Prostate gland (tissue), 2 donors: ENCODE measurements around the gene TMCC1. TPM values are rescaled to one million over a fixed set of nuclear protein-coding genes. Genes with fewer than 3 reads are reported as not detected.

Experiments used
- DNase-seq: peaks from one replicate; pipeline ENCODE4 v3.0.0-alpha.2; 2019; ENCODE audit warnings: low spot score
- H3K27ac ChIP-seq, 2 donors: fragments of 200-600 bp; sonication (generic); 2 replicates each; pipeline ENCODE4 v1.5.1; 2017 to 2019
- H3K27me3 ChIP-seq: fragments of 200-600 bp; sonication (generic); replicated peaks from 2 replicates; pipeline ENCODE4 v1.5.1; 2019; ENCODE audit not compliant: insufficient read depth
- H3K36me3 ChIP-seq, 2 donors: fragments of 200-600 bp; sonication (generic); 1 replicate in 1 of 2; 2 replicates in 1 of 2; pipeline versions ENCODE4 v1.5.1 to v1.8.1; 2017 to 2019
- H3K4me1 ChIP-seq: fragments of 200-600 bp; sonication (generic); replicated peaks from 2 replicates; pipeline ENCODE4 v1.5.1; 2019
- H3K4me3 ChIP-seq, 2 donors: fragments of 200-600 bp; sonication (generic); 2 replicates each; pipeline ENCODE4 v1.5.1; 2017 to 2019
- H3K9me3 ChIP-seq: fragments of 200-600 bp; sonication (generic); 2 replicates; pipeline ENCODE4 v1.5.1; 2017
- CTCF ChIP-seq, 4 experiments: fragments of 200-600 bp in 2 of 4; fragments of 450-650 bp in 2 of 4; sonication (generic) in 2 of 4; IDR thresholded peaks; 1 replicate in 3 of 4; 2 replicates in 1 of 4; pipeline ENCODE4 v1.5.1; 2016 to 2019; ENCODE audit warnings: antibody characterized with exemption in 4 of 4, mild to moderate bottlenecking in 2 of 4, moderate library complexity in 2 of 4
- POLR2A ChIP-seq: fragments of 450-650 bp; IDR thresholded peaks from one replicate; pipeline ENCODE4 v1.6.1; 2016; ENCODE audit warnings: antibody characterized with exemption, mild to moderate bottlenecking
- POLR2AphosphoS5 ChIP-seq: sonication (generic); formaldehyde crosslinking; IDR thresholded peaks from one replicate; pipeline ENCODE4 v1.6.1; 2017; ENCODE audit warnings: antibody characterized with exemption
- WGBS: methylation state at CpG from one replicate; pipeline ENCODE4 v1.1.5; 2018; 5-methylcytosine and 5-hydroxymethylcytosine counted together
- intact Hi-C: fragments of 100-400 bp; cut with DNase I; formaldehyde crosslinking; loops from one replicate; pipeline ENCODE4 v1.14.2; 2022
- total RNA-seq, 2 donors: library from RNA; depleted of rRNA; stranded (reverse); fragments of >200 nt; gene quantifications; one replicate each; pipeline ENCODE4 v1.1.0, GENCODE V29; 2016

Gene TMCC1
- total RNA-seq, 2 donors from 2014 or later = 27.6 to 43.9 TPM

DNA sequence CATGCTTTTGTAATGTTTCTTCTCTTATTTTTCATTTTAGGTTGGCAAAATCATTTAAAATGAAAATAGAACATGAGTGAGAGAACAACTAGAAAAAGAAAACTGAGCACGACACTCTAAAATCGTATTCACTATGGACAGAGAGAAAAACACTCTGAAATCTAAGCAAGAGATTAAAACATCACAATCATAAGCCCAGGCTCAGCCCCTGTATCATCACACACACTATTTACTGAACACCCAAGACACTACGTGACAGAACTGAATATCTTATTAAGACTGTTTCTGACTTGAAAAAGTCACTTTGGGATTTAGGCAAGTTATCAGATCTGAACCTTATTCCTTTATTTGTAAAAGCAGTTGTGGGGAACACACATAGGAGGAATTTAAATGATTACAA lies 204.5 kb downstream of the TMCC1 start:
- no peaks in the 10 kb centered on the region for H3K4me1 ChIP-seq
- DNase-seq = no peak
- TF ChIP-seq POLR2A (no peak), POLR2AphosphoS5 (no peak), CTCF (IDR thresholded peaks at IDR 0.05) (no peak)
- no peak overlapping the region for H3K27ac ChIP-seq
- H3K4me3 ChIP-seq = no peak overlapping the region
- intact Hi-C loops = no loop called here
- H3K27me3 ChIP-seq = no peaks in the 10 kb centered on the region
- H3K9me3 ChIP-seq = no peaks in the 10 kb centered on the region
- H3K36me3 ChIP-seq = no peaks in the 10 kb centered on the region
- 68% methylated on average over 3 of the region's 3 CpGs for WGBS

DNA sequence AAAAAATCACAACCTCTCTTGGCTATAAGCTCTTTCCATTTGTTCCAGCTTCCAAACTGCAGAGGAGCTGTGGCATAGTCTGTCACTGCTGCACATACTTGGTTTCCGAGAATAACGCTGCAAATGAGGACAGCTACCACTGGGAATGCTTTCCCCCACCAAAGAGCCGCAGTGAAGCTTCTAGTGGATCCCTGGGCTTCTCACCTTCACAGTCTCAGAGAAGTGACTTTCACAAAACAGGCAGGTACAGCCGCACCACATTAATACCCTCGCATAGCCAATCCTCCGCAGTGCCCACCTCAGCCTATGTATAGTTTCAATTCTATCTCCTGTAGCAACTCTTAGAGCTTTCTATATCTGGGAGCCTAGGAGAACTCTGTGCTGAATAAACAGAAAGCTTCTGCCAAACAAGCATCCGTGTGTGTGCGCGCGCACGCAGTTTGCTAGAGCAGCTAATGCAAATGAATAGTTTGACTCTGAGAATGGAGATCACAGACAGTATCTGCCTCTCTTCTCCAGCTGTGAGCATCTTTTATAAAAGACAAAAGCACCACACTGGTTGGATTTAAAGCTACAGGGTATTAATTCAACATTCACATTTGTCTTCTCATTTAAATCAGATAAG lies 205.1 kb downstream of the TMCC1 start:
- H3K9me3 ChIP-seq = no peaks in the 10 kb centered on the region
- H3K4me1 ChIP-seq = no peaks in the 10 kb centered on the region
- no peaks in the 10 kb centered on the region for H3K36me3 ChIP-seq
- H3K4me3 ChIP-seq = peak overlapping the region in 1 of 2 donors; percentile 12
- no peaks in the 10 kb centered on the region for H3K27me3 ChIP-seq
- intact Hi-C loops = no loop called here
- peak; percentile 80 for DNase-seq
- TF ChIP-seq POLR2A = no peak
- TF ChIP-seq POLR2AphosphoS5 = peak; percentile 59
- no peak for TF ChIP-seq CTCF (IDR thresholded peaks at IDR 0.05)
- H3K27ac ChIP-seq = peak overlapping the region; percentile 20 to 53
- WGBS = 16% methylated on average over 11 of the region's 11 CpGs

DNA sequence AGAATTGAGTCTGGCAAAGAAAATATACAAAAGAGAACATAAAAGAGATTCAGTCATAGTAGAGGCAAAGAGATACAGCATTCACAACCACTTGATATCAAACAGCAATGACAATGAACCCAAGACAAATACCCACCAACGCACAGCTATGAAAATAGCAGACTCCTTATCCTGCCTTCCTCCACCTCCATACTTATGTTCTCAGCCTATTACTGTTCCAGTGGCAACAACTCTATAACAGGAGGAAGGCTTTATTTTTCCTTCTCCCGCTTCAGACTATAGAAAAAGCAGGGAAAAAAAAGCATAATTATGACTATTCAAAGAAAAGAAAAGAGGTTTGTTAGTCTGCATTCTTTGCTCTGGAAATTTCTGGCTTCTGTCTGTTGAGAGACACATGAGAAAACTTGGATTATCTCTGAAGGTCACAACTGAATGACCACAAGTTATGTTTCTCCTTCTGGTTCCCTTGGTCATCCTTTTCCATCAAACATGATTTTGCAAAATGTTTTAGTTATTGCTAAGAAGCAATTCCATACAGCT lies 205.9 kb downstream of the TMCC1 start:
- intact Hi-C loops = no loop called here
- TF ChIP-seq POLR2AphosphoS5 (no peak), POLR2A (no peak), CTCF (IDR thresholded peaks at IDR 0.05) (no peak)
- Histone ChIP-seq H3K4me3 (no peak overlapping the region), H3K27ac (no peak overlapping the region), H3K9me3 (no peaks in the 10 kb centered on the region), H3K4me1 (no peaks in the 10 kb centered on the region), H3K27me3 (no peaks in the 10 kb centered on the region), H3K36me3 (no peaks in the 10 kb centered on the region)
- 93% methylated on average over 2 of the region's 2 CpGs for WGBS
- DNase-seq = no peak

GRCh38 chr3:129686941-129687340 lies 206.6 kb downstream of the TMCC1 start:
- TF ChIP-seq POLR2A (no peak), POLR2AphosphoS5 (no peak), CTCF (IDR thresholded peaks at IDR 0.05) (no peak)
- H3K27ac ChIP-seq = no peak overlapping the region
- H3K9me3 ChIP-seq = no peaks in the 10 kb centered on the region
- H3K36me3 ChIP-seq = no peaks in the 10 kb centered on the region
- 85% methylated on average over 2 of the region's 2 CpGs for WGBS
- H3K4me3 ChIP-seq = no peak overlapping the region
- no peak for DNase-seq
- H3K27me3 ChIP-seq = no peaks in the 10 kb centered on the region
- intact Hi-C loops = no loop called here
- H3K4me1 ChIP-seq = no peaks in the 10 kb centered on the region

- no peaks in the 10 kb centered on the region for H3K9me3 ChIP-seq
- TF ChIP-seq CTCF (IDR thresholded peaks at IDR 0.05) (no peak), POLR2AphosphoS5 (no peak), POLR2A (no peak)
- WGBS = 49% methylated on average over 3 of the region's 3 CpGs
- H3K27me3 ChIP-seq = no peaks in the 10 kb centered on the region
- no peaks in the 10 kb centered on the region for H3K4me1 ChIP-seq
- H3K27ac ChIP-seq = no peak overlapping the region
- no peak overlapping the region for H3K4me3 ChIP-seq
- H3K36me3 ChIP-seq = no peaks in the 10 kb centered on the region
- intact Hi-C loops = no loop called here
- no peak for DNase-seq
These were observed 209.2 kb downstream of the TMCC1 start for GRCh38 chr3:129684270-129684669.
